GM19468 (cell line): Measurements from ENCODE around the gene PHRF1.

ENCODE experiments used
- ATAC-seq: cut with Tn5 transposase; IDR thresholded peaks from one replicate; pipeline ENCODE4 v1.9.1; 2021; ENCODE audit warnings: mild to moderate bottlenecking, moderate library complexity, moderate number of reproducible peaks; ENCODE audit not compliant: unreplicated experiment; ENCODE audit errors: extremely low read depth

PHRF1 gene

DNA sequence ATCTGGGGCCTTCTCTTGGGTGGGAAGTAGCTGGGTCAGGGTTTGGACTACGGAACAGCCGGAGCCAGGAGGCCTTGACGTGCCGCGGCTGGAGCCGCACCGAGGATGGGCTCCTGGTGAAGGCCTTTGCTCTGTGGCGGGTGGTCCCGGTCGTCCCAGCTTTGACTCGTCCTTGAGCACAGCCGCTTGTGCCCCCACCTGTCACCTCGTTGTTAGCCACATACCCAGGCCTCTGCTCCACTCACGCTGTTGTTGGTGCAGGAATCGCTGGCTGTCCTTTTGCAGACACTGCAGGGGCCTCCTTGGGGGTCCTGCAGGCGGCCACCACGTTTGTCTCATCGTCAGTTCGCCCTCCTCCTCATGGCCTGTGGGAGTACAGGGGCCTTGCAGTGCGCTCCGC, 17.1 kb downstream of the PHRF1 start:
- no peak for ATAC-seq

DNA sequence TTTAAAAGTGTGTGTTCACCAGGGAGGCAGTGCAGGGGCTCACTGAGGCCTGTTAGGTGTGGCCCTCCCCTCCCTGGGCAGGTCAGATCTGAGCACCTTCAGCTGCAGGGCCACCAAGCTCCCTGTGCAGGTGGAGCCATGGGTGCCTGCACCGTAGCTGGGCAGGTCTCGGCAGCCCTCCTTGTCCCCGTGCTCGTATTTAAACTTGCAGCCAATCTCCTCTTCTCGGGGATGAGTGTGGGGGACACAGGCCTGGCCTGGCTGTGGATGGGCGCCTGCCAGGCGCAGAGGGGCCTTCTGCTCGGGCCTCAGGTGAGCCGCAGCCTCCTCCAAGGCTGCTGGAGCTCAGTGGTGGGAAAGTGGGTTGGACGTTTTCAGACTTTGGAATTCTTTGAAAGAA, 19.1 kb downstream of the PHRF1 start:
- no peak for ATAC-seq

DNA sequence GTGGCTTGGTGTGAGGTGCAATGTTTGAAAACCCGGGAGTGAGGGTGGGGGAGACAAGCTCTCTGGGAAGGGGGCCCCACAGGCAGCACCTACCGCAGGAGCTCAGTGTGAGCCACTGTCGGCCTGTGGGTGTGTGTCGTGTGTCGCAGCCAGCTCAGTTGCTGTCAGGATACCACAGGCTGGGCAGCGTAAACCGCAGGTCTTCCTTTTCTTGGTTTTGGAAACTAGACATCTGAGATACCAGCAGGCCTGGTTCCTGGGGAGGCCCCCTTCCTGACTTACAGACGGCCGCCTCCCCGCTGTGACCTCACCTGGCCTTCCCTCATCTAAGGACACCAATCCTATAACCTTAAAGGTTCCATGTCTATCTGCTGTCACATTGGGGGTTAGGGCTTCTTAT, 20.1 kb downstream of the PHRF1 start:
- no peak for ATAC-seq

DNA sequence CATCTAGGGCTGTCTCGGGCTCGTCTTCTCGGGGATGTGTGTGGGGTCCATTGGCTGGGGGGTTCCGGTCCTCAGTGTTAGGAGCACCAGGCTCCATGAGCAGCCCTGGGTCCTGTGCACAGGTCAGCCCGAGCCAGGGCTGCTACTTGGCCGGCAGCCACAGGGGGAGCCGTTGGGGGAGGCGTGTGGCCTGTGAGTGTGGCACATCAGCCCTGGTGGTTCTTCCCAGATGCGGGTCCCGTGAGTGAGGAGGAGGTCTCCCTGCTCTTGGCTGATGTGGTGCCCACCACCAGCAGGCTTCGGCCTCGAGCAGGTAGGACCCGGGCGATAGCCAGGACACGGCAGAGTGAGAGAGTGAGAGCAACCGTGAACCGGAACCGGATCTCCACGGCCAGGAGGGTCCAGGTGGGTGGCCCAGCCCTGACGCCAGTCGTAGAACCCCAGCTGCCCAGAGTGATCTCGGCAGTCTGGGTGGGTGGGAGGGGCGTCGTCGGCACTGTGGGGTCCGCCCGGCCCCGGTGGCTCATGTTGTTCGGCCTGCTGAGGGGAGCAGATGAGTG, 21.0 kb downstream of the PHRF1 start:
- no peak for ATAC-seq

DNA sequence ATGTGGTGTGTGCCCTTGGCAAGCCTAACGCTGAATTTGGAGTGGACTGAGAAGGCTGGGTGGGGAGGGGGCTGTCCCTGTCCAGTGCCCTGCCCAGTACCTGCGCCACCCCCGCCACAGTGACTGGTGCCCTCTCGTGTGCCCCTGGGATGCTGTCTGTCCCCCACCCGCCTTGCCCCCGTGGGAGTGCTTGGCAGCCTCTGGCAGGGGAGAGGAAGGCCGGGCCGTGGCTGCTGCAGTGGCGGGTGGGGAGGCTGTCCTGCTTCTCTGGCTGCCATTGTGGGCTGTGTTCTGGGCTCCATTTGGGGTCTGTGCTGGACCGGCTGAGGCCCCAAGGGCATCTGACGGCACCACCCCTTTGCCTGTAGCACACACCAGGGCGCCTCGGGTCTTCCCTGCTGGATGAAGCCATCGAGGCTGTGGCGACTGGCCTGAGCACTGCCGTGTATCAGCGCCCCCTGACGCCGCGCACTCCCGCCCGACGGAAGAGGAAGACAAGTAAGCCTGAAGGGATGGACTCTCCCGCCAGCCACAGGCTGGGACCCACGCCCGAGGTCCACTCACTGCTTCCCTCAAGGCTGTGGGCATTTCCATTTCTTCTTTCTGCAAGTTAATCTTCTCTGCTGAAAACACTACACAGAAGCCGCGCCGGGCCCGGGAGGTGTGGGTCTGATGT, 21.9 kb downstream of the PHRF1 start:
- ATAC-seq = no peak

DNA sequence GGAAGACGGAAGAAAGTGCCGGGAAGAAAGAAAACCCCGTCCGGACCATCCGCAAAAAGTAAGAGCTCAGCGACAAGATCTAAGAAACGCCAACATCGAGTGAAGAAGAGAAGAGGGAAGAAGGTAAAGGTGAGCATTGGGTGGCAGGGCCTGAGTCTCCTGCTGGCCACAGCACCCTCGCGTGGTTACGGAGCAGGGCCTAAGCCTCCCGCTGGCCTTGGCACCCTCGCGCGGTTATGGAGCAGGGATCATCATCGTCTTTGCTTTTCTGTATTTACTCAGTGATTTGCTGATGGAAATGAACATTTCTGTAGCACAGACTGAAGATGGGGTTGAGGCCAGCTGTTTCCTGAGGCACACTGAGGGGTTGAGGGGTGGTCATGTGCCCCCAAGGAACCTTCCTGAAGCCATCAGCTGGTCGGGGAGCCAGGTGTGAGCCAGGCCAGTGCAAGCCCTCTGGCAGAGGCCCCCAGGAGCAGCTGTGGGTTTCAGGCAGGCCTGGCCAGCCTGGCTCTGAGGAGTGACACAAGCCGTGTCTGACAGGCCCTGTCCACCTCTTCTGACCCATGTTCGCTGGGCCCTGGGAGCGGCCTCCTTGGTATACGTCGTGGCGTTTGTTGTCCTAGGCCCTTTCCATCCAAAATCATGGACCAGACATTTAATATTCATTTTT, 25.4 kb downstream of the PHRF1 start:
- no peak for ATAC-seq

DNA sequence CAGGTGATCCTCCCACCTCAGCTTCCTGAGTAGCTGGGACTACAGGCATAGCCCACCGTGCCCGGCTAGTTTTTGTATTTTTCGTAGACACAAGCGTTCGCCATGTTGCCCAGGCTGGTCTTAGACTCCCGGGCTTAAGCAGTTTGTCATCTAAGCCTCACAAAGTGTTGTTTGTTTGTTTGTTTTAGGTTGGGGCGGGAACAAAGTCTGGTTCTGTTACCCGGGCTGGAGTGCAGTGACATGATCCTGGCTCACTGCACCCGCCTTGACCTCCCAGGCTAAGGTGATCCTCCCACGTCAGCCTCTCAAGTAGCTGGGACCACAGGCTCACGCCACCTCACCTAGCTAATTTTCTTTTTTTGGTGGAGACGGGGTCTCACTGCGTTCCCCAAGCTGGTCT, 26.9 kb downstream of the PHRF1 start:
- no peak for ATAC-seq

DNA sequence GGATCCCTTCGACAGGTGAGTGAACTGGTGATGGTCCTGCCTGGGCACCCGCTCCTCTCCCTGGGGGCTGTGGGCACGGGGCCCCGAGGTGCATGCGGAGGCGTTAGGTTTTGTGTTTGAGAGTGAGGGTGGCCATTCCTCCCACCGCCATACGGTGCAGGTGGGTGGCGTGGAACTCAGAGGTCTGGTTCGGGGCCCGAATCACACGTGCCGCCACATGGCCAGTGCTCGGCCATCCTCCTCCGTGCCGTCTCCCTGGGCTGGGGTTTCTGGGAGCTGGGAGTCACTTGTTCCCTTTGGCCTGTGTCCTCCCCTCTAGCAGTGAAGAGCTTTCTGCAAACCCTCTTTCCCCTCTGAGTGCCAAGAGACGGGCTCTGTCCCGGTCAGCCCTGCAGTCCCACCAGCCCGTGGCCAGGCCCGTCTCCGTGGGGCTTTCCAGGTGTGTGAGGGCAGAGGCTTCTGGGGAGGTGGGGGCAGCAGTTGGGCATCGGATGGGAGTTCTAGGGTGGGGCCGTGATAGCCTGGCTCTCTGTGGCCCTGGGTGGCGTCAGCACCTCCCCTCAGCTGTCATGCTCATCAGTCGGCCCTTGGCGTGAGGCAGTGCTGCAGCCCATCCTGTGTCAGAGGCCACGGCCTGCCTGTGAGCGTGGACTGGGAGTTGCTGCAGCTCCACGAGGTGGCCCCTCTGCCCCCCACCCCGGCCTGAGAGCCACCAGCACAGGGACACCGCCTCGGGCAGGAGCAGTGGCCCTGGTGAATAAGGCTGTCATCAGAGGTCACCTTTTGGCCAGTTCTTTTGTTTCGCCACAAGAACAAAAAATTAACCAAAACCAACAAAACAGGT, 29.2 kb downstream of the PHRF1 start:
- no peak for ATAC-seq

DNA sequence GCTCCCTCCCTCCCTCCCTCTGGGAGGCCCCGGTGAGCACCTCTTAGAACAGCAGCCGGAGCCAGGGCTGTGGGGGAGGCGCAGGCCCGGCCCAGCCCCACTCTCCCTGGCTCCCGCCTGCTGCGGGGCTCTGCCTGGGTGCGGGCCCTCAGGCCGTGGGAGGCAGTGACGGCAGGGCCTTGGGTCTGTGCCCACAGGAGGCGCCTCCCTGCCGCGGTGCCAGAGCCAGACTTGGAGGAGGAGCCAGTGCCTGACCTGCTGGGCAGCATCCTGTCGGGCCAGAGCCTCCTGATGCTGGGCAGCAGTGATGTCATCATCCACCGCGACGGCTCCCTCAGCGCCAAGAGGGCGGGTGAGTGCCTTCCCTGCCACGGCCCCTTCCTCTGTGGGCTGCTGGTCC, 30.0 kb downstream of the PHRF1 start:
- no peak for ATAC-seq

DNA sequence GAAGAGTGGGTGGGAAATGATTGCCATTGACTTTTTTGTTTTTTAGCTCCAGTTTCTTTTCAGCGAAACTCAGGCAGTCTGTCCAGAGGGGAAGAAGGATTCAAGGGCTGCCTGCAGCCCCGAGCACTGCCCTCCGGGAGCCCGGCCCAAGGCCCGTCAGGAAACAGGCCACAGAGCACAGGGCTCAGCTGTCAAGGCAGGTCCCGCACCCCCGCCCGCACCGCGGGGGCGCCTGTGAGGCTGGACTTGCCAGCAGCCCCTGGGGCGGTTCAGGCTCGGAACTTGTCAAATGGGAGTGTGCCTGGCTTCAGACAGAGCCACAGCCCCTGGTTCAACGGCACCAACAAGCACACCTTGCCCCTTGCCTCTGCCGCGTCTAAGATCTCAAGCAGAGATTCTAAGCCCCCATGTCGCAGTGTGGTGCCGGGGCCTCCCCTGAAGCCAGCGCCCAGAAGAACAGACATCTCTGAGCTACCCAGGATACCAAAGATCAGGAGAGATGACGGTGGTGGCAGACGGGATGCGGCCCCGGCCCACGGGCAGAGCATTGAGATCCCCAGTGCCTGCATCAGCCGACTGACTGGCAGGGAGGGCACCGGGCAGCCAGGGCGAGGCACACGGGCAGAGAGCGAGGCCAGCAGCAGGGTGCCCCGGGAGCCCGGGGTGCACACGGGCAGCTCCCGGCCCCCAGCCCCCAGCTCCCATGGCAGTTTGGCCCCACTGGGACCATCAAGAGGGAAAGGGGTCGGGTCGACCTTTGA, 30.9 kb downstream of the PHRF1 start:
- no peak for ATAC-seq

DNA sequence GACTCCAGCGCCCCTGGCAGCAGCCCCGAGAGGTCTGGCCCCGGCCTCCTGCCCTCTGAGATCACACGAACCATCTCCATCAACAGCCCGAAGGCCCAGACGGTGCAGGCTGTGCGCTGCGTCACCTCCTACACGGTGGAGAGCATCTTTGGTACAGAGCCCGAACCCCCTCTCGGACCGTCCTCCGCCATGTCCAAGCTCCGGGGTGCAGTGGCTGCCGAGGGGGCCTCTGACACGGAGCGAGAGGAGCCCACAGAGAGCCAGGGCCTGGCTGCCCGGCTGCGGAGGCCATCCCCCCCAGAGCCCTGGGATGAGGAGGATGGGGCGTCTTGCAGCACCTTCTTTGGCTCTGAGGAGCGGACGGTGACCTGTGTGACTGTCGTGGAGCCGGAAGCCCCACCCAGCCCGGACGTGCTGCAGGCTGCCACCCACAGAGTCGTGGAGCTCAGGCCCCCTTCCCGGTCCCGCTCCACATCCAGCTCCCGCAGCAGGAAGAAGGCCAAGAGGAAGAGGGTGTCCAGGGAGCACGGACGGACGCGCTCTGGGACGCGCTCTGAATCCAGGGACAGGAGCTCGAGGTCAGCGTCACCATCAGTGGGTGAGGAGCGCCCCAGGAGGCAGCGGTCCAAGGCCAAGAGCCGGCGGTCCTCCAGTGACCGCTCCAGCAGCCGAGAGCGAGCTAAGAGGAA, 31.8 kb downstream of the PHRF1 start:
- no peak for ATAC-seq

DNA sequence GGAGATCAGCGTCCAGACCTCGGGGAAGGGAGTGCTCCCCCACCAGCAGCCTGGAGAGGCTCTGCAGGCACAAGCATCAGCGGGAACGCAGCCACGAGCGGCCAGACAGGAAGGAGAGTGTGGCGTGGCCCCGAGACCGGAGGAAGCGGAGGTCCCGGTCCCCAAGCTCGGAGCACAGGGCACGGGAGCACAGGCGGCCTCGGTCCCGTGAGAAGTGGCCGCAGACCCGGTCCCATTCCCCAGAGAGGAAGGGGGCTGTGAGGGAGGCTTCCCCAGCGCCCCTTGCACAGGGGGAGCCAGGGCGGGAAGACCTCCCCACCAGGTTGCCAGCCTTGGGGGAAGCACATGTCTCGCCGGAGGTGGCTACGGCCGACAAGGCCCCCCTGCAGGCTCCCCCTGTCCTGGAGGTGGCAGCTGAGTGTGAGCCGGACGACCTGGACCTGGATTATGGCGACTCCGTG, 32.6 kb downstream of the PHRF1 start:
- no peak for ATAC-seq

DNA sequence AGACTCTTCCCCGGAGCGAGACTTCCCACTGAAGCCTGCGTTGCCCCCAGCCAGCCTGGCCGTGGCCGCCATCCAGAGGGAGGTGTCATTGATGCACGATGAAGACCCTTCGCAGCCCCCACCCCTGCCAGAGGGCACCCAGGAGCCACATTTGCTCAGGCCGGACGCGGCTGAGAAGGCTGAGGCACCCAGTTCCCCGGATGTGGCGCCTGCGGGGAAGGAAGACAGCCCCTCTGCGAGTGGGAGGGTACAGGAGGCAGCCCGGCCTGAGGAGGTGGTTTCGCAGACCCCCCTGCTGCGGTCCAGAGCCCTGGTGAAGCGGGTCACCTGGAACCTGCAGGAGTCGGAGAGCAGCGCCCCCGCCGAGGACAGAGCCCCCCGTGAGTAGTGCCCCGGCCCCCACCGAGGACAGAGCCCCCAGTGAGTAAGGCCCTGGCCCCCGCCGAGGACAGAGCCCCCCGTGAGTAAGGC, 33.1 kb downstream of the PHRF1 start:
- no peak for ATAC-seq

DNA sequence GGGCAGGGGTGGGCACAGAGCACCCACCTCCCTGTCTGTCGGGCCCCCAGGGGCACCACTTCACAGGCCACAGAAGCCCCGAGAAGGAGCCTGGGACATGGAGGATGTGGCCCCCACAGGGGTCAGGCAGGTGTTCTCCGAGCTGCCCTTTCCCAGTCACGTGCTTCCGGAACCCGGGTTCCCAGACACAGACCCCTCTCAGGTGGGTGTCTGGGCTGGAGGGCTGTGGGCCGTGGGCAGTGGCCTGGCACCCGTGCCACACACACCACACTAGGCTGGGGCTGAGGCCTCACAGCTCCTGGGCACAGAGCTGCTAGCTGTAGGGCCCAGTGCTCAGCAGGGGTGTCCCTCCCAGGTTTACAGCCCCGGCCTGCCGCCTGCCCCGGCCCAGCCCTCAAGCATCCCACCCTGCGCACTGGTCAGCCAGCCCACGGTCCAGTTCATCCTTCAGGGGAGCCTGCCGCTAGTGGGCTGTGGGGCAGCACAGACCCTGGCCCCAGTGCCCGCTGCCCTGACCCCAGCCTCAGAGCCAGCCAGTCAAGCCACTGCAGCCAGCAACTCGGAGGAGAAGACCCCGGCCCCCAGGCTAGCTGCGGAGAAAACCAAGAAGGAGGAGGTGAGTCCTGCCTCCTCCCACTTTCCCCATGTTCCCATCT, 34.0 kb downstream of the PHRF1 start:
- no peak for ATAC-seq

DNA sequence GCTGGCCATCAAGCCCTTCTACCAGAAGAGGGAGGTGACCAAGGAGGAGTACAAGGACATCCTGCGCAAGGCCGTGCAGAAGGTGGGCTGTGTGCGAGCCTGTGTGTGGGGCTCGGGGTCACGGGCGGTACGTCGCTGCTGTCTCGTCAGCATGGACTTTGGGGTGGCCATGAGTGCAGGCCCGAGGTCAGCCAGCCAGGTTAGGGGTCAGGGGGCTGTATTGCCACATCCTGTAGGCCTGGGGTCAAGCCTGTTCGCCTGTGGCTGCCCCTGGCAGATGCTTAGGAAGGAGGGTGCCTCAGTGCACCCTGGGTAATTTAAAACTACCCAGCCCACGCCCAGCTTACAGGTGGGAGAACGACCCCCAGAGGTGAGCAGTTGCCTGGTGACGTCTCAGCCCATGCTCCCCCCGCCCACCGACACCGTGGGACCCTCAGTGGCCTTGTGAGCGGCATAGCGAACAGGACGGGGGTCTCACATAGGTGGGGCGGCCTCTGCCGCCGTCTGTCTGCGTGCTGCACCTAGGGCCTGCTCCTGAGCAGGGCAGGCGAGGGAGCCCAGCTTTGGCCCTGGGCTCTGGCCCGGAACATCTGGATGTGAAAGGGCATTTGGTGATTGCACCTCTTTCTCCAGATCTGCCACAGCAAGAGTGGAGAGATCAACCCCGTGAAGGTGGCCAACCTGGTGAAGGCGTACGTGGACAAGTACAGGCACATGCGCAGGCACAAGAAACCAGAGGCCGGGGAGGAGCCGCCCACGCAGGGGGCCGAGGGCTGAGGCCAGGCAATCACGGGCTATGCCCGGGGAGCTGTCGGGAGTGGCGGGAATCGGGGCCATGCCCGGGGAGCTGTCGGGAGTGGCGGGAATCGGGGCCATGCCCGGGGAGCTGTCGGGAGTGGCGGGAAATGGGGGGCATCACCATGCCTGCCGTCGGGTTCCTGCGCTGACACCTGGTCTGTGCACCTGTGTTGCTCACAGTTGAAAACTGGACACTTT, 35.0 kb downstream of the PHRF1 start:
- ATAC-seq = no peak

DNA sequence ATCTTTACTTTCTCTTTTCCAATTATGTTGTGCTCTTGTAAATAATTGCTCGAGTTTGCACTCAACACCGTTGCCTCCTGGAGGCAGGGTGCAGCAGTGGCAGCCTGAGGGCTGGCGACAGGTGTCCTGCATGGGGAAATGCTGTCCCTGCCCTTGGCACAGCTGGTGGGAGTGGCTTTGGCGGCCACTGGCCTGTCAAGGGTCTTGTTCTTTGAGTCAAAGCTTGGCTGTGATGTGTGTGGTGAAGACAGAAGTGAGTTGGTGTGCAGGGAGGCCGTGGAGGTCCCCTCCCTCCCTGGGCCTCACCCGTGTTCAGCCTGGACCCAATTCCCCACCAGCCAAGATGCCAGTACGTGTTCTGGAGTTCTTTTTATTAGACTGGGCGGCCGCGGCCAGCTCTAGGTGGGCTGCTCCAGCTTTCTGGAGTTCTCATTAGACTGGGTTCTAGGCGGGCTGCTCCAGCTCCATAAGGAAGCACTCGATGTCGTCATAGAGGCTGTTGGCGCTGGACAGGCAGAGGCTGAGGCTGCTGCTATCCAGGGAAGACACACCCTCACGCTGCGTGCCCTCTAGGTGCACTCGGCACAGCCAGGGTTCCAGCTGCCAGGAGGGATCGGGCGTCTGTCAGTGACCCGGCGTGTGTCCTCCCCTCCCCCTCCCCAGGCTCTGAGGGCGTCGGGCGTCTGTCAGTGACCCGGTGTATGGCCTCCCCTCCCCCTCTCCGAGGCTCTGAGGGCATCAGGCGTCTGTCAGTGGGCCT, 36.1 kb downstream of the PHRF1 start:
- no peak for ATAC-seq

DNA sequence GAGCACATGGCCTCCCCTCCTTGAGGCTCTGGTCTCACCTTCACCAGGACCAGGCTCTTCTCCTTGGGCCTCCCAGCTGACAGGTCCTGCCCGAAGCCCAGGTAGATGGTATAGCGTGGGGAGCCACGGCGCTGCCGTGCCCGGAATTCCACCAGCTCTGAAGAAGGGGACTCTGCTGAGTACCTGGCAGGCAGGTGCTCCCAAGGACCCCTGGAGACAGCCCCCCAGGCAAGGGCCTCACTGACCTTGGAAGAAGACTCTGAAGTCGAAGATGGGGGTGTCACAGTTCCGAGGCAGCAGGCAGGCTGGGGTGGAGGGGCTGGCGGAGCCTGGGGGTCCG, 36.7 kb downstream of the PHRF1 start:
- no peak for ATAC-seq
